ENCODE results near the gene AAMDC. TPM values are rescaled to one million over a fixed set of nuclear protein-coding genes. Genes with fewer than 3 reads are reported as not detected.

Gene AAMDC
- total RNA-seq, 6 experiments from 2014 or later: 10.4 to 19.2 (median 14.5) TPM

- TF ChIP-seq CTCF (IDR thresholded peaks at IDR 0.05) (no peak), POLR2A (IDR thresholded peaks at IDR 0.05) (no peak)
- ATAC-seq: no peak
These were observed 44.9 kb downstream of the AAMDC start for GRCh38 chr11:77865805-77866204.

GRCh38 chr11:77866336-77866735 lies 45.4 kb downstream of the AAMDC start:
- H3K4me1 ChIP-seq: no peaks in the 10 kb centered on the region
- H3K27me3 ChIP-seq: no peaks in the 10 kb centered on the region
- WGBS (ENCODE audit: insufficient coverage, low coverage, low lambda C conversion rate, missing lambda C conversion rate): 100% methylated on average over 1 of the region's 1 CpG
- H3K27ac ChIP-seq: no peak overlapping the region
- ATAC-seq (no peak), DNase-seq (no peak)
- TF ChIP-seq CTCF (IDR thresholded peaks at IDR 0.05): no peak
- TF ChIP-seq POLR2A (IDR thresholded peaks at IDR 0.05): no peak
- no peaks in the 10 kb centered on the region for H3K9me3 ChIP-seq
- intact Hi-C loops (cut with DNase I): no loop called here
- peaks cover 0 to 5% (median 0%) of the 10 kb centered on the region in 4 donors for H3K36me3 ChIP-seq
- no peak overlapping the region for H3K4me3 ChIP-seq

More at GRCh38 chr11:77865805-77866204, 44.9 kb downstream of the AAMDC start:
- Histone ChIP-seq H3K27ac (no peak overlapping the region), H3K4me3 (no peak overlapping the region), H3K36me3 (peaks cover 0 to 5% (median 0%) of the 10 kb centered on the region in 4 donors), H3K9me3 (no peaks in the 10 kb centered on the region), H3K4me1 (no peaks in the 10 kb centered on the region), H3K27me3 (no peaks in the 10 kb centered on the region)
- intact Hi-C loops (cut with DNase I): no loop called here
- WGBS (ENCODE audit: insufficient coverage, low coverage, low lambda C conversion rate, missing lambda C conversion rate): 61% methylated on average over 1 of the region's 1 CpG
- no peak for DNase-seq

GRCh38 chr11:77868744-77869143 lies 47.8 kb downstream of the AAMDC start:
- Histone ChIP-seq H3K4me1 (no peaks in the 10 kb centered on the region), H3K27ac (no peak overlapping the region), H3K4me3 (no peak overlapping the region), H3K36me3 (peaks cover 0 to 12% (median 2%) of the 10 kb centered on the region in 4 donors), H3K9me3 (no peaks in the 10 kb centered on the region), H3K27me3 (no peaks in the 10 kb centered on the region)
- no peak for DNase-seq
- intact Hi-C loops (cut with DNase I): no loop called here
- ATAC-seq: peak; percentile 21 to 59 (median 45)
- TF ChIP-seq CTCF (IDR thresholded peaks at IDR 0.05) (no peak), POLR2A (IDR thresholded peaks at IDR 0.05) (no peak)
- WGBS (ENCODE audit: insufficient coverage, low coverage, low lambda C conversion rate, missing lambda C conversion rate): 59% methylated on average over 4 of the region's 4 CpGs

- Histone ChIP-seq H3K4me3 (no peak overlapping the region), H3K27ac (no peak overlapping the region), H3K4me1 (no peaks in the 10 kb centered on the region), H3K27me3 (no peaks in the 10 kb centered on the region), H3K9me3 (no peaks in the 10 kb centered on the region), H3K36me3 (peaks cover 0 to 26% (median 5%) of the 10 kb centered on the region in 4 donors)
- DNase-seq: no peak
- no peak for ATAC-seq
- 86% methylated on average over 2 of the region's 3 CpGs for WGBS (ENCODE audit: insufficient coverage, low coverage, low lambda C conversion rate, missing lambda C conversion rate)
- TF ChIP-seq CTCF (IDR thresholded peaks at IDR 0.05) (no peak), POLR2A (IDR thresholded peaks at IDR 0.05) (no peak)
- intact Hi-C loops (cut with DNase I): no loop called here
These were observed 50.9 kb downstream of the AAMDC start for GRCh38 chr11:77871855-77872254.

GRCh38 chr11:77873345-77873744 lies 52.4 kb downstream of the AAMDC start:
- Histone ChIP-seq H3K4me1 (no peaks in the 10 kb centered on the region), H3K27ac (no peak overlapping the region), H3K4me3 (no peak overlapping the region), H3K36me3 (peaks cover 0 to 28% (median 5%) of the 10 kb centered on the region in 4 donors), H3K27me3 (no peaks in the 10 kb centered on the region), H3K9me3 (no peaks in the 10 kb centered on the region)
- WGBS (ENCODE audit: insufficient coverage, low coverage, low lambda C conversion rate, missing lambda C conversion rate): 93% methylated on average over 1 of the region's 1 CpG
- intact Hi-C loops (cut with DNase I): no loop called here
- no peak for DNase-seq
- ATAC-seq: no peak
- TF ChIP-seq POLR2A (IDR thresholded peaks at IDR 0.05): no peak
- no peak for TF ChIP-seq CTCF (IDR thresholded peaks at IDR 0.05)

Data from right lobe of liver (tissue), 6 donors.